Hematopoietic multipotent progenitor cell (in vitro differentiated cells): ENCODE results near the gene WWOX. TPM values are rescaled to one million over a fixed set of nuclear protein-coding genes. Genes with fewer than 3 reads are reported as not detected.

ENCODE experiments used
- DNase-seq, 3 donors: peaks; one replicate each; pipeline ENCODE4 v3.0.0-alpha.2; 2011 to 2015; ENCODE audit warnings: low read depth in 2 of 3, low spot score in 2 of 3
- total RNA-seq: library from RNA; depleted of rRNA; stranded (reverse); fragments of >200 nt; gene quantifications from one replicate; pipeline ENCODE4 v1.2.3, GENCODE V29; 2012

The WWOX gene
- total RNA-seq, 1 donor: 24.8 TPM

DNA sequence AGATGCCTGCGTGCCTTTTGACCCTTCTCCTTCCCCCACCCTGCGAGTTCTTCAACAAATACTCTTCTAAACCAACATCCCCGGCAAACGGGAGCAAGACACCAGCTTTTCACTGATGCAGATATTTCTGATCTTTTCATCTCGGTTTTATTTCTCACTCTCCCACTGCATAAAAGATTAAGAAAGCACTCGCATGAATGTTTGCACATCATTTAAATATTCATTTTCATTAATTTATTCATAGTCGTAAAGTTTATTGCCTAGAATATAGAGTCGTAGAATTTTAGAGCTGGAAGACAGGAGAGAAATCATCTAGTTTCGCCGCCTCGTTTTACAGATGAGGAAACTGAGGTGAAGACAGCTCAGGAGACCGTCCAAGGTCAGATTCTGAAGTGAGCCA lies 1013.0 kb downstream of the WWOX start:
- no peak for DNase-seq

GRCh38 chr16:79113826-79114225 lies 1014.4 kb downstream of the WWOX start:
- peak in 1 of 3 donors; percentile 15 for DNase-seq

GRCh38 chr16:79114759-79115158 lies 1015.3 kb downstream of the WWOX start:
- no peak for DNase-seq

- DNase-seq: no peak
Observed at GRCh38 chr16:79121906-79122305, 1022.5 kb downstream of the WWOX start.

DNA sequence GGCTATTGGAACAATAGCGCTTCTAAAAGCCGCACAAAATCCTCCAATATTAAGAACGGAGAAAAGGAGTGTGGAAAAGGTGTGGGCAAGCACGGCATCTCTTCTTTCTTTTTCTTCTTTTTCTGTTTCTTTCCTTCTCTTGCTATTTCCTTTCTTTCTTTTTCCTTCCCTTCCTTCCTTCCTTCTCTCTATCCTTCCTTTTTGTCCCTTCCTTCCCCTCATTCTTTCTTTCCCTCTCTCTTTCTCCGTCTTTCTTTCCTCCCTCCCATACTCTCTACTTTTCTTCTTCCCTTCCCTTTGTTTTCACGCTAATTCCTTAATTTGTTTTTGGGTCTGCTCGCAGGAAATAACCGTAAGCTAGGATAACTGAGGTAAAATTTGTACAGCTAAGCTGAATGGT lies 1022.9 kb downstream of the WWOX start:
- DNase-seq: no peak

- no peak for DNase-seq
Observed at GRCh38 chr16:79124016-79124756, 1024.7 kb downstream of the WWOX start.

- no peak for DNase-seq
Observed at GRCh38 chr16:79127766-79128165, 1028.3 kb downstream of the WWOX start.

DNA sequence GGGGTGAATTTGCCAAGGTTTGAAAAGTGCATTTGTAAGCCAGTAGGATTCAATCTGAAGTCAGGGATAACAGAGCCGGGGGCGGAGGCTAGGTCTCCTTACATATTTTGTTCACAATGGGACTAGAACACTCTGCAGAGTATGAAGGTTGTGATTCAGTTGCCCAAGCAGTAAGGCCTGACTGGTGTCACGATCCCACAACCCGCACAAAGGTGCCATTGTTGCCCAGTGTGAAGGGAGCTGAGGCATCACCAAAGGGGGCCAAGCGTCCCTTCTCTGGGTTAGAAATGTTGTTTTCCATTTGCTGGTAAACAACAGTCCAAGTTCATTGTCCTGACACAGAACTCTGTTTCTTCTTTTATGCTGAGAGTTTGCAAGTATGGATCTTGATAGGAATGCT lies 1029.3 kb downstream of the WWOX start:
- no peak for DNase-seq

GRCh38 chr16:79130616-79131015 lies 1031.2 kb downstream of the WWOX start:
- DNase-seq: no peak

GRCh38 chr16:79131321-79132075 lies 1032.0 kb downstream of the WWOX start:
- no peak for DNase-seq

- no peak for DNase-seq
Observed at GRCh38 chr16:79132701-79133100, 1033.2 kb downstream of the WWOX start.

DNA sequence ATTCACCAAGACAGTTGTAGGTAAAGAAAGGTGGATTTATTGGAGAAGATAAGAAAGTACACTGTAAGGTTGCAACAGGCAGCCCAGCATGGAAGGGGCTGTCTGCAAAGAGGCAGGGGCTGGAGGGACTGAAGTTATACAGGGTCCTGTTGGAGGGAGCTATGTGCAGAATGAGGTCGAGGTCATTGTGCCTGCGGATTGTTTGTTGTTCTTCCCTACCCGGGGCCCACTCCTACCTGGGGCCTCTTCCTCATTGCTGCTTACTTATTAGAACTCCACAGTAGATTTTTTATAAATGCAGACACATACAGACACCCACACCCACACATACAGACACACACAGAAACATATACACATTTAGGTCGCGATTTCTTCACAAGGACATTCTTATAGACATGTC lies 1034.8 kb downstream of the WWOX start:
- DNase-seq: no peak

DNA sequence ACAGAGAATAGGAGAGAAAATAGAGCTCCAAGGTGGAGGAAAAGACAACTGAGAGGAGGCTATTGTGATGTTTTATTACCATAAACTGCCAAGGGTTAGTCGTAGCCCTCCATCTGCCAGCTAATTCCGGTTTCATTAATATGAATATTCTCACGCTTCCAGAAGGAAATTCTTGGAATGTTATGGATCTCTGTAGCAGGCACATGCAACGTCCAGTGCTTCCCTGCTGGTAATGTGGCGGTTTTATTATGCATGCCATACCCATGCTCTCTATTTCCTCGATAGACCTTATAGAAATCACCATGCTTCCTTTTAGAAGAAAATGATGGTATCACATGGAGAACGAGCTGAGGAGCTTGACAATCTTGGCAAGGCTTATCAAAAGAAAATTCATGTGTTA lies 1037.5 kb downstream of the WWOX start:
- DNase-seq: no peak

DNA sequence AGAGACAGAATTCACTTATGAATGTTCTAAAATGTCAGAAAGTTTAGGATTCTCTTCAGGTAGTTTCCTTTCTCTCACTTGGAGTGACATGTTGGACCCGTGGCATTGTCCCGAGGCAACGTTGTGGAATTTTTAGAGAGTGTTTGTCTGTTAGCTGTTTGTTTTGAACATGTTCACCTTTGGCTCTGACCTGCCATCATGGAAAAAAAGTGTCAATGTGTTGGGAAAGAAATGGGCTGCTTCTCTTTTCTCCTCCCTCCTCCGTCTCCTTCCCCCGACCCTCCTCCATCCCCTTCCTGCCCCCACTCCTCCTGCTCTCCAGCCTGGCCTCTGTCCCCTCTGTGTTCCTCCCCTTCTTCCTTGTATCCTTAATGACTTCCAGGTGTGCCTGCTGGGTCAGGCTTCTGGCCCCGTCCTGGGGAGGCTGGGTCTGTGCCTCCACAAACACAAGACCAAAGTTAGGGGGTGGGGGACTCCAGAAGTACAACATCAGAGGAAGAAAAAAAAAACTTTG lies 1038.0 kb downstream of the WWOX start:
- DNase-seq: no peak

DNA sequence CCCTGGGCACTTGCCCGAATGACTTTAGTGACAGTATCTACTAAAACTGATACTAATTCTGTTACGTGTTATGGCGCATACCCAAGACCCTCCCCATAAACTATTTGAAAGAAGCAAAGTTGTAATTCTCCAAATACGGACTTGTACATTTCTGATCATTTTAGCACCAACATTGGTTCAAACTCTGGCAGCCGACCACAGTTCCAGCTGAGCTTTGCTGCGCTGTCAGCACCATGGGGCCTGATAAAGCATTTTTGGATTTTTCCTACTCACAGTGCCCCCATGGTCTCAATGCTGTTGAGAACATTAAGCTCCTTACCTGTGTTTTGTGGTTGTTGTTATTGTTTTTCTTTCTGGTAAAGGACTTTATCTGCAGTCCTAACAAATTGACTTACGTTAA lies 1040.3 kb downstream of the WWOX start:
- DNase-seq: no peak

DNA sequence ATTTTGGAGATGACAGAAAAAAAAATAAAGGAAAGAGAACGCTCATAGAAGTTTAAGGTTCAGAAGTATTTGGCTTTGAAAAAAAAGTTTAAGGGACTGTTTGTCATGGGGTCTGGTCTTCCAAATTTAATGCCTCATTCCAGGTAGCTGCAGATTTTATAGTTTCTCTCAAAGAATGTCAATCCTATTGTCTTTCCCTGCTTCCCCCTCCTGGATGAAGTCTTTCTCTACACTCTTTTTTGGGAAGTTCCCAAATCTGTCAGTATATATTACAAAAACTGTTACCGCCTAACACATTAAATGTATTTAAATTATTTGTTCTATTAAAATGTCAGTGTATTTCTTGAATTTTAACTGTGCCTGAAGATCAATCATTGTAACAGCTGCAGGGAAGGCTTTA lies 1043.6 kb downstream of the WWOX start:
- no peak for DNase-seq

DNA sequence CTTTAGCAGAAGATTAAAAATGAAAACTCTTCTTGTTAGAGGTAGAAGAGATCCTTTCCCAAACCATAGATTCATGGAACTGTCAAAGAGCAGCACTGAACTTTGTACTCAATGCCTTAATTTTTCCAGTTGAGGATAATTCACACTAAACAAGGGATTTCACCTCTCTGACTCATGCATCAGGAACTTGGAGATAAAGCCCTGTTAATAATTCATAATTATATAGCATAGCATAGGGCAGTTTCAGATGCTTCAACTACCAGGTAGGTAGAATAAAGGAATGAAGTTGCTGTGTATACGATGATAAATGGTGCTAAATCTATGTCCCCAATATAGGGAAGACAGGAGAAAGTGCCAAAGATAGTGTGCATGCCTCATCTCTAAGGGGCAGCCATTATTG lies 1050.7 kb downstream of the WWOX start:
- DNase-seq: no peak

DNA sequence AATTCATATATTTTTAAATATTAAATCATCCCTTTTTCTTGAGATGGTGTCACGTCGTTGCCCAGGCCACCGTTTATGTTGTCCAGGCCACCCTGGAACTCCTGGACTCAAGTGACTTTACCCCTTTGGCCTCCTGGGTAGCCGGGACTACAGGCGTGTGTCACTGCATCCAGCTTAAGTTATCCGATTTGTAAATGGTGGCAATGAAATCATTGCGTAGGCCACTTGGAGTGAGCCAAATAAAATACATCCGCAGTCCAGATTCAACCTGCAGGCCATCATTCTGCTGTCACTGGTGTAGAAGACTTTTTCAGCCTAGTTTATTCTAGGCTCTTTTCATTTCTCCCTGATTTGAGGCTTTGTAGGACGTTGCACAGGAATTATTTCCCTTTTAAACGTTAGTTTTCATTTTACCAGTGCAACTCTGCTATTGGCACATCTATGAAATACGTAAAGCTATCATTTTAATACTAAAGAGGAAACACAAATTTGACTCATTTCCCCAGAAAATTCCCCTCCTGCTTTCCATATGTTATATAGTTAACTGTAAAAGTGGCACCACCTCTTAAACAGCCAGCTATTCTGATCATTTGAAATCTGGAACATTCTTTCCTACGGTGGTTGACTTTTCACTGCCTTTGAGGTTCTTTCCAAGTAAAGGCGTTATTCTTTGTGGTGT lies 1051.3 kb downstream of the WWOX start:
- peak in 1 of 3 donors; percentile 27 for DNase-seq

DNA sequence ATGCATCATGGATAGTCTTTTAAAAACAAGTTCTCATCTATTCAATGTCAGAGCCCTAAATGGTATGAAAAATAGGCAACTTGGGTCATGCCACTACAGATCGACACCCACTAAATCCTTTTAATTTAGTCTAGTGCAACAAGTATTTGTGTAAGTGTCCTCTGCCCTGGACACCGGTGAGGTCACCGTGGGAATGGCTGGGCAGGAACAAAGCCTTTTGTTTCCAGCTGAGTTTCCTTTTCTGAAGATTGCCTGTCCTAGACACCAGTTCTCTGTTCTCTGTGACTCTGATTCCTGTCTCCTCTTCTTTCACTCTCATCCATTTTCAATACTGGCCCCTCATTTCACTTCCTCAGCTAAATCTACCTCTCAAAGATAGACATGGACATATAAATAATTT lies 1054.6 kb downstream of the WWOX start:
- DNase-seq: no peak

DNA sequence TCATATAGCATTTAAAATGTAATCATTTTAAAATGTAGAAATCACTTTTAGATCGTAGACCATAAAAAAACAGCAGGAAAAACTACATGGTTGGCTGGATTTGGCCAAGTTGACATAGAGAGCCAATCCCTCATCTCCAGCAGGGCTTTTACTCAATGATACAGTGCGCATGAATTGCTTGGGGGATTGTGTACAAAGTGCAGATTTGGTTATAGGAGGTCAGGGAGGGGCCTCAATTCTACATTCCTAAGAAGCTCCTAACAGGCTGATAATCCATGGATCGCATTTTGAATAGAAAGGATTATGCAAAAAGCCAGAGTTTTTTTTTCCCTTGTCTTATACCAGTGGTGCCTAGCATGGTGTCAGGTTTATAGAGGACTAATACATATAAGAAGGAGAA lies 1056.0 kb downstream of the WWOX start:
- DNase-seq: no peak

DNA sequence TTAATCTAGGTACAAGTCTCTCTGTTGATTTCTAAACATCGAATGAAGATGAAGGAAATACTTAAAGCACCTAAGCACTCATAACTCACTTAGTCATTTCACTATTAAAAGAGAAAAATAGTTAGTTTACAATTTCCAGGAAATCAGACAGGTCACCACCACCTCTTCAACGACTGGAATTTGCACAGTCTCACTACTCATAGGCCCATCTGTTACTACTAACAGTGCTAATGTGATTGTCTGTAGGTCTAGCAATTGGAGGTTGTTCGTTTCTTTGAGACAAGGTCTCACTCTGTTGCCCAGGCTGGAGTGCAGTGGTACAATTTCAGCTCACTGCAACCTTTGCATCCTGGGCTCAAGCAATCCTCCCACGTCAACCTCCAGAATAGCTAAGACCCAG lies 1056.5 kb downstream of the WWOX start:
- no peak for DNase-seq

DNA sequence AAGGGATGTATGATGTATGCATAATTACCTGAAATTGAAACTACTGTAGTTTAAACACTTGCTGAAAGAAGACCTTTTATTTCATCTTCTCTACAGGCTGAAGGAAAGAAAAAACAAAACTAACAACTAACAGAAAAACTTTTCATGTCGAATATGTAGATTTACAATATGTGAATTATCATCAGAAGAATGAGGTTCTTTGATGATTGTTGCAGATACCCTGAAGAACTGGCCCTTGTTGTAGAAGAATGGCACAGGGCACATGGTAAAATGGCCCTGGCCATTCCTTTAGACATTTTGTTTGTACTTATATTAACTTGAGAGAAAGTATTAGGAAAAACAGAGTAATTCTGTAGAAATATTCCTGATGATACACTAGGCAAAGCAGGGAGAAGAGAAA lies 1057.3 kb downstream of the WWOX start:
- DNase-seq: no peak
